NCI-H2196 (cell line): ENCODE results near the gene MRGPRF.

Experiments used
- DNase-seq: peaks from one replicate; lab custom pipeline; 2025; ENCODE audit not compliant: unreplicated experiment; lab: John Stamatoyannopoulos, UW

MRGPRF gene

GRCh38 chr11:69027704-69028372 lies 14.8 kb upstream of the MRGPRF start:
- DNase-seq = no peak

- no peak for DNase-seq
Measured at GRCh38 chr11:69024509-69024908, 11.5 kb upstream of the MRGPRF start.

- DNase-seq = no peak
Measured at GRCh38 chr11:69022260-69022659, 9.2 kb upstream of the MRGPRF start.

GRCh38 chr11:69018924-69019323 lies 5.9 kb upstream of the MRGPRF start:
- DNase-seq = no peak

GRCh38 chr11:69017951-69018350 lies 4.9 kb upstream of the MRGPRF start:
- no peak for DNase-seq

- DNase-seq = no peak
Measured at GRCh38 chr11:69014898-69015549, 2.0 kb upstream of the MRGPRF start.

GRCh38 chr11:69014084-69014851 lies 1.2 kb upstream of the MRGPRF start:
- DNase-seq = no peak

- no peak for DNase-seq
Measured at GRCh38 chr11:69012092-69013008, 696 bp downstream of the MRGPRF start.

DNA sequence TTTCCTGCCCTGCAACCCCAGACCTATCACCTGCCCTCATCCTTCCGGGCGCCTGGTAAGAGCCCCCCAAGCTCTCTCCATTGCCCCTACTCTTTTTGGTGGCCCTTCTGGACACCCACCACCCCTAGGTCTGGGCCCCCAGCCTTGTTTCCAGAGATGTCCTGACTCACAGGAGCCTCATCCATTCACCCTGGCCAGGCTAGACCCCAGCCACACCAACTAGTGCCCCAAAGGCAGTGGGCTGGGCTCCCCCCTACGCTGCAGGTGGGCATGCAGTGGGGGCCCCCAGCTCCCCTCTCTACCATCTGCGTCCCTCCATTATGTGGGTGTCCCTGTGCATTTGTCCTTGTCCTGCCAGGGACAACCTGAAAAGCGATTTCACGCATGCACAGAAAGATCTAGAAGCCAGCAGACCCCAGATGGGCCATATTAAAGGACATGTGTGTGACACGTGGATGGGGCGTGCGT lies 1.4 kb downstream of the MRGPRF start:
- no peak for DNase-seq

DNA sequence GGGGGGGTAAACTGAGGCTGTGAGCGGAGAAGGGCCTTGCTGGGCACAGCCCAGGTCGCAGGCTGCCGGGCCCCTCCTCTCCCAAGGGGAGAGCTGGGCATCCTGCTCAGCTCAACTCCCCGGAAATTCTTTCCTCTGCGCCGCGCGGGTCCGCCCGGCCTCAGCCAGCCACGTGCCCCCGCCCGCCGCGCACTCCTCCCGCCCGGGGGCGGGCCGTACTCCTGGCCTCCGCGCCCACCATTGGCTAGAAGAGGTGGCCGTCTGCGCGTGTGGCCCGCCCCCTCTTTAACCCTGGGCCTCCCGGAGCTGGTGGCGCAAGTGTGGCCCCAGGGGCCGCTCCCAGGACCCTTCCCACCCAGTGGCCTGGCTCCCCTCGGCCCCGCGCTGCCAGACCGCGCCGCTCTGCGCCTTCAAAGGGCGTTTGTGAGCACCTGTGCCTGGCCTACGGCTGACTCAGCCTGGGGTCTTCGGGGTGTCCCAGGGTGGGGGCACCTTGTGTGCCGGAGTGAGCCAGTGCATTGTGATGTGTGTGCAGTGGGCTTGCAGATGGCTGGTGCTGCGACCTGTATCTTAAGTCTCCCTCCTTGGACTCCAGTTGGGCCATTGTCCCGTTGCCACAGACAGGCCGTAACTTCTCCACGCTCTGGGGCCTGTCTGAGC lies 2.0 kb downstream of the MRGPRF start:
- peak; percentile 59 for DNase-seq

DNA sequence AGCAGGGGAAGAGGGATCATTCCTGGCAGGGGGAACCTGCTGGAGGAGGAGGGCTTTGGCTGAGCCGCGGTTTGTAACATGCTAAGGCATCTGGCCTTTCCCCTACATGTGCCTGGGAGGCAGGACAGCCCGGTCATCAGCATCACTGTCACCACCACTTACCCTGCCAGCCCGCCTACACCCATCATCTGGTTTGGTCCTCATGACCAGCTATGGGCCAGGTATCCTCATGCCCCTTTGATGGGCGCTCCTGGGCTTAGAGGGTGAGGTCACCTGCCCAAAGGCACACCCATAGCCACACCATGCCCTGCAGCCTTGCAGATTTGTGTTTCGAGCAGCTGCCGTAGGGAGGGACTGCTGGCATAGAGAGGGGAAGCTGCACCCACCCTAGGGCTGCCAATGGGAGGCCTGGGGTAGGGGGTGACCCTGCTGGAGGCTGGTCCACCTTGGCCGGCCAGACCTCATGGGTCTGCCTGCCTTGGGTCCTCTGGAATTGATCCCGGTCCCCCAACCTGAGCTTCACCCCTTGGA lies 2.6 kb downstream of the MRGPRF start:
- DNase-seq = no peak

GRCh38 chr11:69009441-69010211 lies 3.4 kb downstream of the MRGPRF start:
- DNase-seq = no peak

DNA sequence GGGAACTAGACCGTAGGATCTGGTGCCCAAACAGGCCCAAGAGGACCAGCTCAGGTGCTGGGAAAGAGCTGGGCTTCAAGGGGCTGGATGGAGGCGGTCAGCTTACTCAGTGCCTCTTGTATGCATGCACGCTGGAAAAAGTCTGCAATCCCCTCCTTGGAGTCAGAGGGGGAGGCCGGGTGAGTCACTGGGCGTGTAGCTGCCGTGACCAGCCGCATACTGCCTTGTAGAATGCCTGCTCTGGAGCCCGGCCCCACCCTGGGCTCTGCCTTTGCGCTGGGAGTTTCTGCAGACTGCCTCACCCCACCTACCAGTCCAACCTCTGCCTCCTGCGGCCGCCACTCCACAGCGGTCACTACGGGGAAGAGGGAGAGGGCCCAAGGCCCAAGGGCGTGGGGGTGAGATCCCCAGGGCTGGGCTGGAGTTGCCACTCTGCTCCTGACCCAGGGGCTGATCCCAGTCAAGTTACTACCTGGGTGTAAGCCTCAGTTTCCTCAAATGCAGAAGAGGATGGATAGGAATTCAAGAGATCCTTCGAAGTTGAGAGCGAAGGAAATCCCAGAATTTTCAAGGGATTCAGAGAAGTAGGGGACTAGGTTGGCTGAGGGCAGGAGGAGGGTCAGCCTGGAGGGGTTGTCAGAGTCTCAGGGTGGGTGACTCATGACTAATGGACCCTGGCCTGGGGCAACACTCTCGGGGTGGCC lies 4.2 kb downstream of the MRGPRF start:
- DNase-seq = no peak

GRCh38 chr11:69007975-69008381 lies 5.1 kb downstream of the MRGPRF start:
- no peak for DNase-seq

GRCh38 chr11:69006816-69007215 lies 6.2 kb downstream of the MRGPRF start:
- no peak for DNase-seq

DNA sequence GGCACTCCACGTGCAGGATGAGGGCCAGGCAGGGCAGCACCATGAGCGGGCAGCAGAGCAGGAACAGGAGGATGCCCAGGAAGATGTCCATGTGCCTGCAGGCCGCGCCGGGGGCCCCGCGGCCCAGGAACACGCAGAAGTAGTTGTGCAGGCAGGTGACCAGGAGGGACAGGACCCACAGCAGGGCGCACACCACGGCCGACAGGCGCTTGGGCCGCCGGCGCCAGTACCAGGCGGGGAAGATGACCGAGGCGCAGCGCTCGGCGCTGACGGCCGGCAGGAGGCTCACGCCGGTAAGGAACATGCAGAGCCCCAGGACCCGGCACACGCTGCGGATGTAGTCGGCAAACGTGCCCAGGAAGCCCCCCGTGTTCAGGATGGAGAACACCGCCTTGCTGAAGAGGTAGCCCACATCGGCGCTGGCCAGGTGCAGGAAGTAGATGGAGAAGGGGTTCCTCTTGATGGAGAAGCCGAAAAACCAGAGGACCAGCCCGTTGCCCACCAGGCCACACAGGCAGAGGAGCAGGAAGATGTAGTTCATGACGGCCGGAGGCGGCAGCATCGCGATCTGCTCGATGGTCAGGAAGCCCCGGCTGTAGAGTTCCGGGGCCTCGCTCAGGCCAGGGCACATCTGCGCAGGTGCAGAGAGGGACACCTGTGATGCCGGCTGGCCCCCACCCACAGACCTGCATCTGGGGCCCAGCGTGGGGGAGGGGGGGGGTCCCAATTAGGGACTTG lies 7.2 kb downstream of the MRGPRF start:
- no peak for DNase-seq

- no peak for DNase-seq
Measured at GRCh38 chr11:69005183-69005630, 7.8 kb downstream of the MRGPRF start.
